Fibroblast of the conjunctiva (primary cell): ENCODE results near the gene GANAB.
"Not testable (repeated sequence)": the region's sequence is repeated elsewhere in the genome, so short reads cannot be mapped to it uniquely, and the experiment has no call there.

Experiments
- DNase-seq: peaks from one replicate; pipeline ENCODE4 v3.0.0-alpha.2; 2010; ENCODE audit warnings: low read depth

The GANAB gene

DNA sequence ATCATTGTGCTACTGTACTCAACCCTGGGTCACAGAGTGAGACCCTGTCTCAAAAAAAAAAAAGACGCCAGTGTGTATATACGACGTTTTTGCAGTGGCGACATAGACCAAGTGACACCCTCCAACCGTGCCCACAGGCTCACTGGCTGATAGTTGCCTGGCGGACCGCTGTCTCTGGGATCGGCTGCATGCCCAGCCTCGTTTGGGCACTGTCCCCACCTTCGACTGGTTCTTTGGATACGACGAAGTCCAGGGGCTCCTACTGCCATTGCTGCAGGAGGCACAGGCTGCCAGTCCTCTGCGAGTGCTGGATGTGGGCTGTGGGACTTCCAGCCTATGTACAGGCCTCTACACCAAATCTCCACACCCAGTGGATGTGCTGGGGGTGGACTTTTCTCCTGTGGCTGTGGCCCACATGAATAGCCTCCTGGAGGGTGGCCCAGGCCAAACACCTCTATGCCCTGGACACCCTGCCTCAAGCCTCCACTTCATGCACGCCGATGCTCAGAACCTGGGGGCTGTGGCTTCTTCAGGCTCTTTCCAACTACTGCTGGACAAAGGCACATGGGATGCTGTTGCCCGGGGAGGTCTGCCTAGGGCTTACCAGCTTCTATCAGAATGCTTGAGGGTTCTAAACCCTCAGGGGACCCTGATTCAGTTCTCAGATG, 20.0 kb upstream of the GANAB start:
- no peak for DNase-seq

DNA sequence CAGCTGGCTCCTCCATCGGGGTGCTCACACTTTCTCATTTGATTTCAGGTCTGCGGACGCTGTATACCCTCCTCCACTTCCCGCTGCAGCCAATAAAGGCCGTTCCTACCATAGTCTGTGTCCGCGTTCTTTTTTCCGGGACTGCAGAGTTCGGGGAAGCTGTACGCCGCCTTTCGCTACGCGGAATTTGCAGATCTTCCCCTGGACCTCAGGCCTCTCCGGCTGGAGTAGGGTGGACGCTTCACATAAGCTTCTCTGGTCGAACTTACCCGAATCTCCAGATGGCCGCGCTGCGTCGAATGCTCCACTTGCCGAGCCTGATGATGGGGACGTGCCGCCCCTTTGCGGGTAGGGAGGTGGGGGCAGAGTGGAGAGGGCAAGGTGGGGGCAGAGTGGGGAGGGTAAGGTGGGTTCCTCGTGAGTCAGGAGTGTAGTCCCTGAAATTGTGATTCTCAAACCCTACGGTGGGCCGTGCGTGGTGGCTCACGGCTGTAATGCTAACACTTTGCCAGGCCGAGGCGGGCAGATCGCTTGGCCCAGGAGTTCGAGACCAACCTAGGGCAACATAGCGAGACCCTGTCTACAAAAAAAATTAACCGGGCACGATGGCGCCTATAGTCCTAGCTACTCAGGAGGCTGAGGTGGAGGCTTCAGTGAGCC, 19.3 kb upstream of the GANAB start:
- no peak for DNase-seq

DNA sequence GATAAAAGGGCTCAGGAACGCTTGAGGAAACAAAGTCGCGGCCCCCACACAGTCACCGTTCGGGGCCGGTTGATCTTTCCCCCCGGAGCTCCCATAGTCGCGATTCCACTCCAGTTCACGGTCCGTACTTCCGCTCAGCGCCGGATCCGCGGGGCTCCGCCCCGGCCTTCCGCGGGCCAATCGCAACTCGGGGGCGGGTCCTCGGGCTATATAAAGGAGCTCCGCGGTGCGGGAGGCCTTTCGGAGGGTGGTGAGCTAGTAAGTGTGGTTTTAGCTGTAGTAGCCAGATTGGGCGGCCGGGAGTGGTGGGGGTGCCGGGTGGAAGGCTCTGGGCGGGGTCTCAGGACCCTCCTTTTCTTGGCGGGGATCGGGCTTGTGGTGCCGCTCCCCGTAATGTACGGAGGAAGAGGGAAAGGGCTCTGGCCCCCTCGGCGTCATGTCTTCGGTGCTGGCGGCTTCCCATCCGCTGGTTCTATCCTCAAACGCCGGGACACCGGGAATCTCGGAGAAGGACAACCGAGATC, 18.7 kb upstream of the GANAB start, which contains the start of the genes C11orf98 and CSKMT:
Gene C11orf98 (minus strand): TSS at position 136 of the 524 bp plus-strand sequence. CDS start 41 bp downstream, at position 95.
Gene CSKMT (plus strand): TSS at position 238 of the 524 bp plus-strand sequence. CDS start 568 bp downstream, outside the sequence.
- peak; percentile 89 for DNase-seq

DNA sequence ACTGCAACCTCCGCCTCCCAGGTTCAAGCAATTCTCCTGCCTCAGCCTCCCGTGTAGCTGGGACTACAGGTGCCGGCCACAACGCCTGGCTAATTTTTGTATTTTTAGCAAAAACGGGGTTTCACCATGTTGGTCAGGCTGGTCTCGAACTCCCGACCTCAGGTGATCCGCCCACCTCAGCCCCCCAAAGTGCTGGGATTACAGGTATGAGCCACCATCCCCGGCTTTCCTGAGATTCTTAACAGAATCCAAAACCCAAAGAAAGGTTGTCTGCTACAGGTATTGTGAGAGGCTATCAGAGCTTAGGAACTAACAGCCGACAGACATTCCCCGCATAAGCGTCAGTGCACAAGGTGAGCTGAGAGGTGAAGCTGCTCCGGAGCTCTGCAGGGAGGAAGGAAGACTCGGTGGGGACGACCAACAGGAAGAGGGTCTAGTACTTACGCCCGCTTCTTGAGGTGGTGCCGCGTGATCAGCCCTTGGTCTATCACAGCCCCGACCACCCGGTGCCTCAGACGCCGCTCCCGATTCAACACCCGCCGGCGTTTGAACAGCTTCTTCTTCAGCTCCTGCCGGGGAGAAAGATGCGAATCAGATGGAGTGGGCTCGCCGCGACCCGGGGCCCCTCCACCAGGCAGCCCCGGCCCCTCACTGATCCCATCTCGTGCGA, 18.1 kb upstream of the GANAB start:
- DNase-seq: no peak

DNA sequence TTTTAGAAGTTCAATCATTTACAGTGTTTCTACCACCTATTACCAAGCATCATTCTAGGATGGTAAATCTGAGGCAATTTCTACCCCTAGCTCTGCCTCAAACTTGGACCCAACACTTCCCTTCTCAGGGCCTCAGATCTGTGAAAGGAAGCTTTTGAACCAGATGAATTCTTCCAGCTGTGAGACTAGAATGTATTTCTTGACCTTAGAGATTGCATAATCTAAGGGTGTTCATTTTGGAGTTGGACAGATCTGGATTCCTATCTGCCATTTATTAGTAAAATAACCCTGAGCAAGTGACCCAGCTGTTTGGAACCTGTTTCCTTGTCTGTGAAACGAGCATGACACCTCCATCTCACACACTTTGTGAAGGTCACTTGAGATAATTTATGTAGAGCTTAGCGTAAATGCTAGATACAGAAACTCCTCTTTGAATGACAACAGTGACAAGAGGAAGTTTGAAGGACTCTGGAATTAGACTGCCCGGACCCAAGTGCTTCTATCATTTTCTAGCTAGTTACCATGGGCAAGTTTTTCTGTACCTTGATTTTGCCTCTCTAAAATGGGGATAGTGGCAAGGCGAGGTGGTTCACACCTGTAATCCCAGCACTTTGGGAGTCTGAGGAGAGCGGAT, 10.5 kb upstream of the GANAB start:
- no peak for DNase-seq

DNA sequence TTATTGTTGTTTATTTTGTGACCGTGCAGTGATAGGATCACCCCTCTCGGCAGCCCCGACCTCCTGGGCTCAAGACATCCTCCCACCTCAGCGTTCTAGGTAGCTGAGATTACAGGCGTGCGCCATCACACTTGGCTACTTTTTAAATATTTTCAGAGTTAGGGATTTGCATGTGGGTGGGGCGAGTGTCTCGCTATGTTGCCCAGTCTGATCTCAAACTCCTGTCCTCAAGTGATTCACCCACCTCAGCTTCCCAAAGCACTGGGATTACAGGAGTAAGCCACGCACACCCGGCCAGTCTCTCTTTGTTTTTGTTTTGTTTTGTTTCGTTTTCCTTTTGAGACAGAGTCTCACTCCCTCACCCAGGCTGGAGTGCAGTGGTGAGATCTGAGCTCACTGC, 7.9 kb upstream of the GANAB start:
- no peak for DNase-seq

DNA sequence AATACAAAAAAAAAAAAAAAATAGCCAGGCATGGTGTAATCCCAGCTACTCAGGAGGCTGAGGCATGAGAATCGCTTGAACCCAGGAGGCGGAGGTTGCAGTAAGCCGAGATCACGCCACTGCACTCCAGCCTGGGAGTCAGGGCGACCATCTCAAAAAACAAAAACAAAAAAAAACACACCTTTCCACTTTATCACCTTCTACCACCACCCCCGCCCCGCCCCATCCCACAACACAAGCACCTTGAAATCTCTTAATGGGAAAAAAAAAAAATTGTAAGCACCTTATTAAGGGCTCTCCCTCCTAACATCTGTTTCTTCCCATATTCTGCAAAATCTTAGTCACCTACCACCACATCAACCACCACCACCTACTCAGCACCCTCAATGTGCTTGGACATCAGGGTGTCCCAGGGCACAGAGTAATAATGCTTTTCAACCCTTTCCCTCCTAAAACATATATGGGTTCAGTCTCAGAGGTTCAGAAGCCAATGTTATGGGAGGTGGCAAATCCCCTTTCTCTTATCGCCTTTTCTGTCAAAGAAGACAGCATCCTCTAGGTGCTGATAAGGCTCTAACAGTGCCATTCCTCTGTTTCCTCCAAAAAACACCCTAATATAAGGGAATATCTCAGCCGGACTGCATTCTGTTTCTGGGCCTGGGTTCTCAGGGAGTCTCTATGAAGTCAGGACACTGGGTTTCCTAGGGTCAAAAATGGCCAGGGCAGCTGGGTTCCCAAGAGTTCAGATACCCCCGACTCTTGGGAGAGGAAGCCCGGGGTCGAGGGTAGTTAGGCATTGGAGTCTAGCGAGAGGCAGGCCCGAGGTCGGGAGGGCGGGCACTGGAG, 6.0 kb upstream of the GANAB start:
- DNase-seq: no peak

DNA sequence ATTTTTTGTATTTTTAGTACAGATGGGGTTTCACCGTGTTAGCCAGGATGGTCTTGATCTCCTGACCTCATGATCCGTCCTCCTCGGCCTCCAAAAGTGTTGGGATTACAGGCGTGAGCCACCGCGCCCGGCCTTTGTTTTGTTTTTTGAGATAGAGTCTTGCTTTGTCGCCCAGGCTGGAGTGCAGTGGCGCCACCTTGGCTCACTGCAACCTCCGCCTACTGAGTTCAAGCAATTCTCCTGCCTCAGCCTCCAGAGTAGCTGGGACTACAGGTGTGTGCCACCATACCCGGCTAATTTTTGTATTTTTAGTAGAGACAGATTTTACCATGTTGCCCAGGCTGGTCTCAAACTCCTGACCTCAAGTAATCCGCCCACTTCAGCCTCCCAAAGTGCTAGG, 3.9 kb upstream of the GANAB start:
- DNase-seq: not testable (repeated sequence)

DNA sequence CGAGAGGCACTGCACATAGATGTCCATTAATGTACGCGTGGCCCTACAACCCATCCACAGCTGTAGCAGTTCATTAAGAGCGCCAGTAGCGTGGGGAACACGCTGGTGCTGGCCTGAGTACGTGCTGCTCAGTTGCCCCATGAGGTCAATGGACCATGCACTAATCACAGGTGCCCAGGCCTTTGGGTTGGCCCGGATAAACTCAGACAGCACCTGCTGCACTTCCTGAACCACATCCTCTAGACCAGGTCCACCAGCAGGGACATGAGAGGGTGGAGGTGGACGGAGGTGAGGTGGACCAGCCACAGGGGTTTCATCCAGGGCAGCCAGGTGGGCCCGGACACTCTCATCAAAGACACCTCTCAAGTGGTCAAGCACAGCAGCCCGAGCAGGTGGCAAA, 3.1 kb upstream of the GANAB start:
- no peak for DNase-seq

DNA sequence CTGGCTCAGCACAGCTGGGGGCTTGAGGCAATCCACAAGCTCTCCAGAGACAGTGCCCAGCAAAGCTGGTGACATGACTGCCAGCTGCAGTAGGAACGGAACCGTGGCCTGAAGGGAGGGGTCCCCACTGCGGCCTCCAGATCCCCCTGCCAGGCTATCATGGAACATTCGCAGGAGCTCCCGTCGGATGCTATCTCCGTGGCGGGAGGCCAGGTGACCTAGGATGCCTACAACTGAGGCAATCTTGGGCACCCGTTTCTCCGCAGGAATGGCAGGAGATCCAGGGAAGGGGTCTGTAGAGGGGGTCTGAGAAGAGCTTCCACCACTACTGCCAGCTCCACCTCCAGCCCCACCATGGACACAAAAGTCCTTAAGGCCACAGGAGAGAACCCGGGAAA, 2.6 kb upstream of the GANAB start:
- no peak for DNase-seq

DNA sequence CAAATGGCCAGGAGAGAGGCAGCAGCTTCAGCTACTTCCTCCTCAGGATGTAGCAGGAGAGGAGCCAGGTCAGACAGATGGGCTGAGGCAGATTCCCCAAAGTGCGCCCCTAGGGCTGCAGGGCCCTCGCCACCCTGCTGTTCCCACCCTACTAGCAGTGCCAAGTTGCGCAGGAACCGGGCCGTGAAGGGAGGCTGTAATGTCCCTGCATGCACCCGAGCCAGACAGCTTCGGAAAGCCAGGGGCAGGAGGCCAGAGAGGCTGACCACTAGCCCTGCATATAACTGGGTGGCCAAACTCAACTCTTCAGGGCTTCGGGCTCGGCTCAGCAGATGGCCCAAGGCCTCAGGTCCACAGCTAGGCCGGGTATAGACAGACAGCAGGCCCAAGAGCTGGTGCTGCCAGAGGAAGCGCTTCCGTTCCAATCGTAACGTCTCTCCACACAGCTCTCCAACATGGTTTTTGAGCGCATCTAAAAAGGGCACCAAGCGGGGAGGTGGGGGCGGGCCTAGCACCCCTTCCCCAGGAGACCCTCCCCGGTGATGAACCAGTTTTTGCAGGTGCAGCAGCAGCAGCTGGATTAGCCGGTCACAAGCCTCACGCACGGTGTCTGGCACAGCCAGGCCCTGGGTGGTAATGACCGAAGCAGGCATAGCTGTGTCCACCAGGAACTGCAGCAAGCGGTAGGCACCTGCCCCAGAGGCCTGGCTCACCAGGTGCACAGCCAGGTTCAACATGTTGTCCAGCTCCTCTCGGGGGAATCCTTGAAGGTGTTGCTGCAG, 2.0 kb upstream of the GANAB start:
- no peak for DNase-seq

DNA sequence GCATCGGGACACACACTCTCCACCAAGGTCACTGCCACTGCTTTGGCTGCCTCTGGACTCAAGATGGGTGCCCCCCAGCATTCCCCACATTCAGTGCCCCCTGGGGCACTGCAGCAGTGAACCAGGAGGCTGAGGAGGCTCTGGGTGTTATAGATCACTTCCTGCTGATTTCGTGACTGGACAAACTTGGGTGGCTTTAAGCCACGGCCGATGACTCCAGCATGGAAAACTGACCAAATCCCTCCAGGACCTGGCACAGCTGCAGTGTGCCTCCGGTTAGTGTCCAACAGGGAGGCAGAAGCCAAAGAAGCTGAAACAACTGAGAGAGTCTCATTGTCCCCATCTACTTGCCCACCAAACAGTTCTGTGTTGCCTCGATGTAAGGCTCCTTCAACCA, 1.2 kb upstream of the GANAB start:
- DNase-seq: no peak

DNA sequence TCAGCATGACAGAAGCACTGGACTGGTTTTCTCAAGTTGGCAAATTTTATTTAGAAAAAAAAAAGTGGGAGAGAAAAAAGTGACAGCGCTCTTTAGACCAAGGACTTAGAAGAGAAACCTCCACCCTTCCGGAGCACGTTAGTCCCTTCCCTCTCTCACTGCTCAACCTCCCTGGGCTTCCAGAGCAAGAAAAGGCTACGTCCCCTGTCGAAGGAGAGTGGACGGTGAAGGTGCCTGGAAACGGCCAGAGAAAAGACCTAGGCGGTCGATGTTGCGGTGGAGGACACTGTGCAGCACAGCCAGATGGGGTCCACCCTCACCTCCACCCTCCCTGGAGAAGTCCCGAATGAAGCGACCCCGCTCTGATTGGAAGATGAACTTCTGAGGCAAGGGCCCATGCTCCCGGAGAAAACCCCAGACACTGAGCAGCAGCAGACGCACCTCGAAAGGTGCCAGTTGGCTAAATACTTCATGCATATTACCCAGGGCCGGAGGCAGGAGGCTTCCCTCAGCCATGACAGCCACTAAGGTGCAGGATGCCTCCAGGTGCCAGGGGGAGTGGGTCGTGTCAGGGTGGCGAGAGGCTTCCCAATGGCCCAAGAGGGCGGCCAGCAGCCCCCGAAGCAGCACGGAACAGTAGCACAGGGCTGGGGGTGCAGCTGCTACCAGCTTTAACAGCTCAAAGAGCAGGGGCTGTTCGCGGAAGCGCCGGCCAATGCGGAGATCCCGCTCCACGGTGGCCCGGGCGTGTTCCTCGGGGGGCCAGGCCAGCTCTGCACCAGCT, 604 bp upstream of the GANAB start:
- DNase-seq: no peak

DNA sequence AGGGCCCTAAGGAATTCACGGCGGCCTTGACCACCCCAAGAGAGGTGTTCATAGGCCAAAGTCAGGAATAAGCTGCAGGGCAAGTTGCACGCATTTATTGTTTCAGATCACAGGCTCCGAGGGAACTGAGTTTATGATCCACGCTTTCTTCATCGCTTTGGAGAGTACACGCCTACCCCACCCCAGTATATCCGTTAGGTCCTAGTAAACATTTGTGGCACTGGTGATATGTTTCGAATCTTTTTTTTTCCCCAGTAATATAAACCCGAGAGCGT, 805 bp downstream of the GANAB start:
- no peak for DNase-seq

DNA sequence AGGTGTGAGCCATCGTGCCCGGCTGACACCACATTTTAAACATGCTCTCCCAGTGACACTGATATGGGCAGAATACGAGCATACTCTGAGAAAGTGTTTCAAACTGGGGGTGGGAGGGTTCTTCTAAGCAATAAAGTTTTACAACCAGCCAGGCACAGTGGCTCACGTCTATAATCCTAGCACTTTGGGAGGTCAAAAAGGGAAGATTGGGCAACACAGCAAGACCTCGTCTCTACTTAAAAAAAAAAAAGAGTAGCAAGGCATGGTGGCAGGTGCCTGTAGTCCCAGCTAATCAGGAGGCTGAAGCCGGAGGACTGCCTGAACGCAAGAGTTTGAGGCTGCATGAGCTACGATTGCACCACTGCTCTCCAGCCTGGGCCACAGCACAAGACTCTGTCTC, 2.2 kb downstream of the GANAB start:
- DNase-seq: no peak

DNA sequence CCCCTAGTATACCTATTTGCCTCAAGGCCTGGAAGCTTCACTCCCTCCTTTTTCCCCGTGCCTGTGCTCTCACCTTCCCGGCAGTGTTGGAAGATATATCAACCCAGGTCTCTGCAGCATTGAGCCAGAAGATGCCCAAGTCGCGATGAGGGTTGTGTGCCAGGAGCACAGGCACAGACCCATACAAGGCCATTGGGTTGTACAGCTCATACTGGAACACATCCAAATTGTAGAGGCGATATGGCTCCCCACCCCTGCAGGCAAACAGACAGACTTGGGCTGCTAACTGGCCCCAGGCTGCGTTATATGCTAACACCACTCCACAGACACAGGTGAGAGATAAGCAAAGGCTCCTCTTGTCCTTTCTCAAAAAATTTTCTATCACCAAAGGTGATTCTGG, 13.9 kb downstream of the GANAB start:
- DNase-seq: no peak

DNA sequence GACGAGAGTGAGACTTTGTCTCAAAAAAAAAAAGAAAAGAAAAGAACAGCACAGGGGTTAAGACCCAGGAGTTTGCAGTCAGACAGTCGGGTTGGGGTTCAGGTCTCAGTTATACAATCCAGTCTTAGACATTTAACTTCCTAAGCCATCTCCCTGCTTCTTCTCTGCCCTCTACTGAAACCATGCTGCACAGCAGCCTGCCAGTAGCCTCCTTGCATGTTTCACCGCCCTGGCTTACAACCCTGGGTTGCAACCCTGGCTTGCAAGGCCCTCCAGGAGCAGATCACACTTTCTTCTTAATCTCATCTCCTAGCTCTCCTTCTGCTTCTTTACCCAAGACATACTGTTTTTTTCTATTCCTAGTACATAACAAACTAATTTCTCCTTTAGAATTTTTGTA, 18.7 kb downstream of the GANAB start:
- DNase-seq: no peak

DNA sequence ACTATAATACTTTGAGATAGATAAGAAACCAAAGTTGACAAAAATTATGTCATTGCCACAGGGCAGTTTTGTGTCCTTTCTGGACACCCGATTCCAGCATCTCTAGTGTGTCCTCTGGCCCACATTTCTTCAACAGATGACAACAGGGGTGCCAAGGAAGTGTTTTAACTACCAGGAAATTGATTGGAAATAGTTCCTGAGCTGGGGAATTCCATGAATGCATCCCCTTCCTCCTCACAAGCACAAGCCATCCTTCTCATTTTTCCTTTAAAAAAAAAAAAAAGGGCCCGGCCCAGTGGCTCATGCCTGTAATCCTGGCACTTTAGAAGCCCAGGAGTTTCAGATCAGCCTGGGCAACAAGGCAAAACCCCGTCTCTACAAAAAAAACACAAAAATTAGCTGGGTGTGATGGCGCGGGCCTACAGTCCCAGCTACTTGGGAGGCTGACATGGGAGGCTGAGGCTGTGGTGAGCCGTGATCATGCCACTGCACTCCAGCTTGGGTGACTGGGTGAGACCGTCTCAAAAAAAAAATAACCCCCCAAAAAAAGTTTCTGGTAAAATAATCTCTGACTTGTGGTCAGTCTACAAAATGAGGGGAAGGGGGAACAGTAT, 23.8 kb downstream of the GANAB start:
- DNase-seq: no peak

DNA sequence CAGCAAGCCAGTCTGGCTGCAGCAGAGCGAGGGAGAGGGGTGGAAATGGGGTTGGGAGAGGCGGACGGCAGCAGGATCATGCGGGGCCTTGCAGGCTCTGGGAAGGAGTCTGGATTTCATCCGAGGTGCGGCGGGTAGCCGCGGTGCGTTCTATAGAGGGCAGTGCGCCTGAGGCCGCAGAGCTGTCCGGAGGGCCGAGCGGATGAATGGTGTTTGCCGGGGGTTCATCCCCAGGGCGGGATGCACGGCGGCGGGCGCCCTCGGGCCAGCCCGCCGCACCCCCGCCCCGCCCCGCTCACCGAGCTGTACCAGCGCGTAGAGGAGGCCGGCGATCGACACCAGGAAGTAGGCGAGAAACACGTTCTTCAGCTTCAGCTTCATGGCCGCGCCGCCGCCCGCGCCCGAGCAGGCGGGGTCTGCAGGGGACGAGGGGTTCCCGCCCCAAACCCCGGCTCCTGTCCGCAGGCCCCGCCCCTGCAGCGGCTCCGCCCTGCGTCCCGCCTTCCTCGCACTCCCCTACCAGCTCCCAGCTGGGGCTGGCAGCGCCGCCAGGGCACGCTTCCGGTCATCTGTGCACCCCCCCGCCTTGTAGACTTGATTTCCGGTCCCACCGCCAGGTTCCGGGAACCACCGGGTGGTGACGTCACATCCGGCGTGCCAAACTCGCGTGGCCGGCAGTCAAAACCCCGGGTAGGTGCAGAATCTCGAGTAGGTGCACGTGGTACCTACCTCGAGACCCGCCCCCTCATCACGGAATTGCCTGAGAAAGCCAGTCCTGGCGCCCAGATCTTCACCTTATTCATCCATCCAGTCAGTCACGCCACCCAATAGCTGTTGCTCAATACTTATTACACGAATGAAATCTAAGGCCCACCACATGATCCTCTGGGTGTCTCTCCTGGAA, 24.6 kb downstream of the GANAB start, which contains the start of gene B3GAT3:
Gene B3GAT3 (minus strand): TSS at position 420 of the 904 bp plus-strand sequence. CDS start 39 bp downstream, at position 381.
- DNase-seq: peak; percentile 98
